Keratinocyte (primary cell): ENCODE results near the gene PARD3B. TPM values are rescaled to one million over a fixed set of nuclear protein-coding genes. Genes with fewer than 3 reads are reported as not detected.

Experiments
- DNase-seq: peaks from one replicate; pipeline ENCODE4 v3.0.0-alpha.2; 2011; ENCODE audit warnings: low read depth, missing footprints, low spot score
- FAIRE-seq: peaks from 2 replicates; lab custom pipeline; 2011; peaks lifted over from hg19 to GRCh38; lab: Jason Lieb, UNC
- H2AFZ ChIP-seq: 2 replicates; pipeline ENCODE4 v1.6.0; 2012; ENCODE audit warnings: low read length, control low read depth, inconsistent platforms; ENCODE audit not compliant: control insufficient read depth
- H3K27ac ChIP-seq: 2 replicates; pipeline ENCODE4 v1.5.1; 2011; ENCODE audit warnings: low read length; ENCODE audit not compliant: control insufficient read depth, insufficient read depth
- H3K27me3 ChIP-seq: 3 replicates; pipeline ENCODE4 v1.6.0; 2011; ENCODE audit warnings: low read length; ENCODE audit not compliant: control insufficient read depth, insufficient read depth; ENCODE audit errors: extremely low read depth
- H3K36me3 ChIP-seq, 2 experiments: 2 replicates in 1 of 2; 3 replicates in 1 of 2; pipeline ENCODE4 v1.5.1; 2011; ENCODE audit warnings: low read length in 2 of 2, mild to moderate bottlenecking in 1 of 2; ENCODE audit not compliant: control insufficient read depth in 2 of 2, insufficient read depth in 2 of 2; ENCODE audit errors: extremely low read depth in 1 of 2
- H3K4me1 ChIP-seq: 3 replicates; pipeline ENCODE4 v1.5.1; 2011; ENCODE audit warnings: low read length; ENCODE audit not compliant: control insufficient read depth, insufficient read depth; ENCODE audit errors: extremely low read depth
- H3K4me2 ChIP-seq: 3 replicates; pipeline ENCODE4 v1.6.0; 2011; ENCODE audit warnings: low read depth, low read length; ENCODE audit not compliant: control insufficient read depth, insufficient read depth; ENCODE audit errors: extremely low read depth
- H3K4me3 ChIP-seq, 3 experiments: fragments of 200-600 bp in 1 of 3; sonication (generic) in 1 of 3; 2 replicates in 2 of 3; 3 replicates in 1 of 3; pipeline ENCODE4 v1.5.1; 2011 to 2016; ENCODE audit warnings: low read length in 3 of 3, mild to moderate bottlenecking in 3 of 3, control low read depth in 2 of 3, inconsistent platforms in 1 of 3, low read depth in 1 of 3, mixed read lengths in 1 of 3, mixed run types in 1 of 3, moderate library complexity in 1 of 3; ENCODE audit not compliant: control insufficient read depth in 2 of 3, insufficient read depth in 2 of 3; ENCODE audit errors: extremely low read depth in 1 of 3
- H3K79me2 ChIP-seq: 2 replicates; pipeline ENCODE4 v1.6.0; 2012; ENCODE audit warnings: low read length; ENCODE audit not compliant: control insufficient read depth, insufficient read depth
- H3K9ac ChIP-seq: 3 replicates; pipeline ENCODE4 v1.6.0; 2011; ENCODE audit warnings: low read length; ENCODE audit not compliant: control insufficient read depth, insufficient read depth; ENCODE audit errors: extremely low read depth
- H3K9me1 ChIP-seq: 3 replicates; pipeline ENCODE4 v1.6.0; 2011; ENCODE audit warnings: low read length; ENCODE audit not compliant: control insufficient read depth, insufficient read depth; ENCODE audit errors: extremely low read depth
- H3K9me3 ChIP-seq: 2 replicates; pipeline ENCODE4 v1.5.1; 2012; ENCODE audit warnings: low read depth, low read length; ENCODE audit not compliant: control insufficient read depth
- H4K20me1 ChIP-seq: 3 replicates; pipeline ENCODE4 v1.6.0; 2011; ENCODE audit warnings: low read length; ENCODE audit not compliant: control insufficient read depth, insufficient read depth; ENCODE audit errors: extremely low read depth
- EZH2 ChIP-seq: IDR thresholded peaks from one replicate; pipeline ENCODE4 v1.6.1; 2012; ENCODE audit warnings: inconsistent platforms, mild to moderate bottlenecking, low read length, moderate library complexity
- dilution Hi-C: fragments of 300-500 bp; cut with MboI; formaldehyde crosslinking; loops from one replicate; pipeline ENCODE4 v1.7.0; 2020; ENCODE audit warnings: low sequenced_read_pairs; ENCODE audit not compliant: extremely low pct_ligation_motif_present
- polyA plus RNA-seq, 5 experiments: library from polyadenylated mRNA; depleted of rRNA in 3 of 5; stranded (reverse) in 3 of 5; stranded (forward) in 1 of 5; unstranded in 1 of 5; fragments of >200 nt; gene quantifications; 1 replicate in 1 of 5; 2 replicates in 3 of 5; 3 replicates in 1 of 5; pipeline versions ENCODE4 v1.2.1 to v1.2.3, GENCODE V29; 2011 to 2012; ENCODE audit warnings: missing spikeins in 2 of 5, low read depth in 1 of 5, low replicate concordance in 1 of 5
- TF ChIP-seq, protein P1 (sequence below), 3 experiments: IDR thresholded peaks in 1 of 3; conservative IDR thresholded peaks in 1 of 3; optimal IDR thresholded peaks in 1 of 3; 2 replicates in 2 of 3; 3 replicates in 1 of 3; pipeline versions ENCODE3 to v1.5.1; 2011; ENCODE audit warnings: low read length in 3 of 3, mild to moderate bottlenecking in 3 of 3, moderate library complexity in 2 of 3, control low read depth in 1 of 3, inconsistent platforms in 1 of 3; ENCODE audit not compliant: insufficient read depth in 2 of 3; ENCODE audit errors: extremely low read depth in 1 of 3

Gene PARD3B
- polyA plus RNA-seq, 1 donor (not counting 4 experiments of a cell fraction or from before 2014, with no cell fraction given), result 1.2 TPM

- Histone ChIP-seq H4K20me1 (no peaks in the 10 kb centered on the region), H3K9me1 (no peaks in the 10 kb centered on the region), H3K36me3 (no peaks in the 10 kb centered on the region), H3K27ac (no peak overlapping the region), H3K27me3 (no peaks in the 10 kb centered on the region), H3K9me3 (no peaks in the 10 kb centered on the region), H3K9ac (no peak overlapping the region), H3K4me1 (no peaks in the 10 kb centered on the region), H3K4me2 (no peak overlapping the region), H3K4me3 (no peak overlapping the region), H3K79me2 (no peaks in the 10 kb centered on the region), H2AFZ (no peak overlapping the region)
- TF ChIP-seq, protein P1, sequence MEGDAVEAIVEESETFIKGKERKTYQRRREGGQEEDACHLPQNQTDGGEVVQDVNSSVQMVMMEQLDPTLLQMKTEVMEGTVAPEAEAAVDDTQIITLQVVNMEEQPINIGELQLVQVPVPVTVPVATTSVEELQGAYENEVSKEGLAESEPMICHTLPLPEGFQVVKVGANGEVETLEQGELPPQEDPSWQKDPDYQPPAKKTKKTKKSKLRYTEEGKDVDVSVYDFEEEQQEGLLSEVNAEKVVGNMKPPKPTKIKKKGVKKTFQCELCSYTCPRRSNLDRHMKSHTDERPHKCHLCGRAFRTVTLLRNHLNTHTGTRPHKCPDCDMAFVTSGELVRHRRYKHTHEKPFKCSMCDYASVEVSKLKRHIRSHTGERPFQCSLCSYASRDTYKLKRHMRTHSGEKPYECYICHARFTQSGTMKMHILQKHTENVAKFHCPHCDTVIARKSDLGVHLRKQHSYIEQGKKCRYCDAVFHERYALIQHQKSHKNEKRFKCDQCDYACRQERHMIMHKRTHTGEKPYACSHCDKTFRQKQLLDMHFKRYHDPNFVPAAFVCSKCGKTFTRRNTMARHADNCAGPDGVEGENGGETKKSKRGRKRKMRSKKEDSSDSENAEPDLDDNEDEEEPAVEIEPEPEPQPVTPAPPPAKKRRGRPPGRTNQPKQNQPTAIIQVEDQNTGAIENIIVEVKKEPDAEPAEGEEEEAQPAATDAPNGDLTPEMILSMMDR (optimal IDR thresholded peaks at IDR 0.05 in 1 of 3, IDR thresholded peaks at IDR 0.05 in 1 of 3, conservative IDR thresholded peaks at IDR 0.05 in 1 of 3; ENCODE audit: extremely low read depth in 1 of 3, insufficient read depth in 2 of 3, low read length in 3 of 3), result no peak
- no peak for TF ChIP-seq EZH2
- dilution Hi-C loops, result no loop called here
- DNase-seq (no peak), FAIRE-seq (no peak)
Measured at GRCh38 chr2:204880928-204881327, 335.7 kb downstream of the PARD3B start.

DNA sequence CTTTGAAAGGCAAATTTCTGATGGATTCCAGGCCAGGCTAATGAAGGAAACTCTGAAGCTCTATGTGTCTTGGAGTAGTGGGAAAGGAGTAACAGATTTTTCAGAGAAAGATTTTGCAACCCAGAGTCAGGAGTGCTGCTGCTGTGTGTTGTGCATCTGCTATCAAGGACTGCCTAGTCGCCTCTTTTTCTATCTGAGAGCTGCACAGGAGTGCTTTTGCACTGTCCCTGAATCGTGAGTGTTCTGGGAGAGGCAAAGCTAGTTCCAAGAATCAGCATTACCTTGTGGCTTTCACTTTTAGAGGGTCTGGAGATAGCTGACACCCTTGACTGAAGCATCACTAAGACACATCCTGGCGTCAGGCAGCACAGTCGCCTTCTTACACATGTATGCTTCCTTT, 336.4 kb downstream of the PARD3B start:
- Histone ChIP-seq H3K4me3 (no peak overlapping the region), H3K9me1 (no peaks in the 10 kb centered on the region), H3K27ac (no peak overlapping the region), H3K27me3 (no peaks in the 10 kb centered on the region), H3K4me2 (no peak overlapping the region), H3K79me2 (no peaks in the 10 kb centered on the region), H3K36me3 (no peaks in the 10 kb centered on the region), H3K9me3 (no peaks in the 10 kb centered on the region), H4K20me1 (no peaks in the 10 kb centered on the region), H3K9ac (no peak overlapping the region), H3K4me1 (no peaks in the 10 kb centered on the region), H2AFZ (no peak overlapping the region)
- FAIRE-seq, result no peak
- dilution Hi-C loops, result no loop called here
- no peak for DNase-seq
- TF ChIP-seq, protein P1 (optimal IDR thresholded peaks at IDR 0.05 in 1 of 3, IDR thresholded peaks at IDR 0.05 in 1 of 3, conservative IDR thresholded peaks at IDR 0.05 in 1 of 3; ENCODE audit: extremely low read depth in 1 of 3, insufficient read depth in 2 of 3, low read length in 3 of 3), result no peak
- no peak for TF ChIP-seq EZH2
